Endothelial cell of umbilical vein (primary cell): ENCODE data around the gene PPFIA2.

Experiments used
- CTCF ChIP-seq, 2 donors: IDR thresholded peaks; 1 replicate in 1 of 2; 2 replicates in 1 of 2; pipeline ENCODE4 v1.5.1; 2011; ENCODE audit warnings: low read length in 2 of 2, mild to moderate bottlenecking in 2 of 2, moderate library complexity in 2 of 2, control low read depth in 1 of 2, inconsistent platforms in 1 of 2, low read depth in 1 of 2; ENCODE audit not compliant: insufficient read depth in 1 of 2; ENCODE audit errors: extremely low read depth in 1 of 2
- EZH2 ChIP-seq: IDR thresholded peaks from 2 replicates; pipeline ENCODE4 v1.6.1; 2012; ENCODE audit warnings: borderline replicate concordance, low read depth, mild to moderate bottlenecking, moderate library complexity, low read length, inconsistent platforms; ENCODE audit not compliant: severe bottlenecking
- JUN ChIP-seq: IDR thresholded peaks from 2 replicates; pipeline ENCODE4 v1.6.1; 2011; ENCODE audit warnings: borderline replicate concordance, low read depth; ENCODE audit not compliant: insufficient read length, insufficient read depth
- POLR2A ChIP-seq: IDR thresholded peaks from 2 replicates; pipeline ENCODE4 v1.6.1; 2012; ENCODE audit warnings: low read depth, mild to moderate bottlenecking, control low read depth, low read length
- POLR2AphosphoS5 ChIP-seq: IDR thresholded peaks from 2 replicates; pipeline ENCODE4 v1.6.1; 2012; ENCODE audit warnings: low read depth, mild to moderate bottlenecking, control low read depth, low read length, moderate library complexity; ENCODE audit not compliant: insufficient read depth

GRCh38 chr12:81718616-81719015, 40.5 kb downstream of the PPFIA2 start:
- TF ChIP-seq CTCF (IDR thresholded peaks at IDR 0.05; ENCODE audit: extremely low read depth in 1 of 2, insufficient read depth in 1 of 2, low read depth in 1 of 2, low read length in 2 of 2) (no peak), POLR2AphosphoS5 (no peak), POLR2A (no peak), EZH2 (no peak), JUN (no peak)
